Rectal smooth muscle tissue (tissue), 1 donor: Measurements from ENCODE around the gene PGP.

Source experiments
- H3K27ac ChIP-seq: one replicate; pipeline ENCODE4 v1.7.0; 2013; ENCODE audit warnings: low read depth, low read length, inconsistent platforms
- H3K27me3 ChIP-seq: one replicate; pipeline ENCODE4 v1.7.0; 2013; ENCODE audit warnings: low read length; ENCODE audit not compliant: control insufficient read depth, insufficient read depth
- H3K36me3 ChIP-seq: one replicate; pipeline ENCODE4 v1.7.0; 2013; ENCODE audit warnings: low read length; ENCODE audit not compliant: control insufficient read depth, insufficient read depth
- H3K4me1 ChIP-seq: one replicate; pipeline ENCODE4 v1.7.0; 2013; ENCODE audit warnings: low read length; ENCODE audit not compliant: control insufficient read depth, insufficient read depth
- H3K4me3 ChIP-seq: one replicate; pipeline ENCODE4 v1.7.0; 2013; ENCODE audit warnings: low read length
- H3K9ac ChIP-seq: one replicate; pipeline ENCODE4 v1.7.0; 2013; ENCODE audit warnings: low read length

Gene PGP

DNA sequence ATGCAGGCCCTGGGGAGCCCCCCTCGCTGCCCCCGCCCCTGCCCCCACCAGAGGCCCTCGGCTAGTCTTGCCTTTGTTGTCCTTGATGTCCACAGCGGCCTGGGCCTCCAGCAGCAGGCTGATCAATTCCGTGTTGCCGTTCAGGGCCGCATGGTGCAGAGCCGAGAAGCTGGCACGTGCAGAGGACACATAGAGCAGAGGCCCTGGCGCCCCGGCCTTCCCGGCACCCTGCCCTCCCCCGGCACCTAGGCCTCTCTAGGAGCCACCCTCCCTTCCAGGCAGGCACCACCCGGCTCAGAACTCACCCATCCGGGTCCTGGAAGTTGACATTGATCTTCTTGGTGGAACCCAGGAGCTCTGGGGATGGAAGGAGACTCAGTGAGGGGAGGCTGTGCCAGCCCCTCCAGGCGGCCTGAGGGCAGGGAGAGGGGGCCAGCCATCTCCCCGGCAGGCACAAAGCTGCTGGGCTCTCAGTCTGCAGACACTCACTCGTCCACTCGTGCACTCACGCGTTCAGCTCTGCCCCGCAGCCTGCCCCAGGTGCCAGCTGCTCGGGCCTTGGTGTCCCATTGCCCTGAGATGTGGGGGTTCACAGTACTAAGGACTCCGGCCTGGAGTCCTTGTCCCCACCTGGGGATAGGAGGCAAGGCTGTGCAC is 24.5 kb downstream of the PGP start:
- H3K27me3 ChIP-seq: peaks cover 16% of the 10 kb centered on the region
- H3K27ac ChIP-seq: no peak overlapping the region
- H3K4me1 ChIP-seq: no peaks in the 10 kb centered on the region

DNA sequence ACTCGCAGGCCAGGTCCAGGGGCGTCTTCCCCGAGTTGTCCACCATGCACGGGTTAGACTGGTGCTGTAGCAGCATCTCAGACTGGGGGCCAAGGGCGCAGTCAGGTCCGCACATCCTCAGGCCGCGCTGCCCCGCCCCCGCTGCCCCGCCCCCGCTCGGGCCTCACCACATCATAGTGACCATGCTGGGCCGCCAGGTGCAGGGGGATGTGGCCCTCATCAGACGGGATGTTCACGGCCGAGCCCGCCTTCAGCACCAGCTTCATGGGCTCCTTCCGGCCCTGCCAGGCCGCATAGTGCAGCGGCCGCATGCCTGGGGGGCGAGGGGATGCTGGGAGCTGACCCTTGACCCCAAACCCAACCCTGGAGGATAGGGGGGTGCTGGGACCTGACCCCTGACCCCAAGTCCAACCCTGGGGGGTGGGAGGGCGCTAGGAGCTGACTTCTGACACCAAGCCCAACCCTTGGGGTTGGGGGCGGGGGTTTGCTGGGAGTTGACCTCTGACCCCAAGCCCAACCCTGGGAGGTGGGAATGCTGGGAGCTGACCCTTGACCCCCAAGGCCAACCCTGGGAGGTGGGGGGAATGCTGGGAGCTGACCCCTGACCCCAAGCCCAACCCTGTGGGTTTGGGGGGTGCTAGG is 25.3 kb downstream of the PGP start:
- Histone ChIP-seq H3K27me3 (peaks cover 9% of the 10 kb centered on the region), H3K36me3 (no peaks in the 10 kb centered on the region), H3K4me1 (no peaks in the 10 kb centered on the region), H3K27ac (no peak overlapping the region), H3K9ac (no peak overlapping the region), H3K4me3 (no peak overlapping the region)

More for the DNA sequence above, 24.5 kb downstream of the PGP start:
- Histone ChIP-seq H3K9ac (no peak overlapping the region), H3K36me3 (no peaks in the 10 kb centered on the region), H3K4me3 (no peak overlapping the region)

DNA sequence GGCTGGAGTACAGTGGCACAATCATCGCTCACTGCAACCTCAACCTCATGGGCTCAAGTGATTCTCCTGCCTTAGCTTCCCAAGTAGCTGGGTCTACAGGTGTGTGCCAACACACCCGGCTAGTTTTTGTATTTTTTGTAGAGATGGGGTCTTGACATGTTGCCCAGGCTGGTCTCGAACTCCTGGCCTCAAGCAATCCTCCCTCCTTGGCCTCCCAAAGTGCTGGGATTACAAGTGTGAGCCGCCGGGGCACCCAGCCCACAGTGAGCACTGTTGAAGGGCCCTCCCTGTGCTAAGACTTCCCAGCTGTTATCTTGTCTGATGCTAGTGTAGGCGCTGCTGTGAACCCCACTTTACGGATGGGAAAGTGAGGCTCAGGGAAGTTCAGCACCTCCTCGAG is 26.2 kb downstream of the PGP start:
- H3K9ac ChIP-seq: no peak overlapping the region

DNA sequence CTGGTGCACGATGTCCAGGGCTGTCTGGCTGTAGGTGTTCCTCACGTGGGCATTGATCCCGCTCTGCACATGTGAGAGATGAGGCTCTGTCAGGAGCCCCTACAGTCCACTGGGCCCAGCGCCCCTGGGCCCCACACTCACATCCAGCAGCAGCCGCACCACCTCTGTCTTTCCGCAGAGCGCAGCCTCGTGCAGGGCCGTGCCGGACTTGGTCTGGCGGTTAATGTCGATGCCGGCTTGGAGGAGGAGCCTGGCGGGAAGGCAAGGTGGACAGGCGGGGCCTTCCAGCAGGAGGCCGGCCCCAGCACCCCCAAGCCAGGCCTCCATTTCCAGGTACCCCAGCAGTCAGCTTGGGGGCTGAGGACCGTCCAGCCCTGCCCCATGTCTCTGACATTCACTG is 27.4 kb downstream of the PGP start:
- Histone ChIP-seq H3K27ac (no peak overlapping the region), H3K4me1 (no peaks in the 10 kb centered on the region), H3K36me3 (no peaks in the 10 kb centered on the region), H3K9ac (no peak overlapping the region), H3K27me3 (no peaks in the 10 kb centered on the region), H3K4me3 (no peak overlapping the region)

More for the DNA sequence above, 26.2 kb downstream of the PGP start:
- Histone ChIP-seq H3K4me1 (no peaks in the 10 kb centered on the region), H3K4me3 (no peak overlapping the region), H3K36me3 (no peaks in the 10 kb centered on the region), H3K27me3 (peaks cover 1% of the 10 kb centered on the region), H3K27ac (no peak overlapping the region)

DNA sequence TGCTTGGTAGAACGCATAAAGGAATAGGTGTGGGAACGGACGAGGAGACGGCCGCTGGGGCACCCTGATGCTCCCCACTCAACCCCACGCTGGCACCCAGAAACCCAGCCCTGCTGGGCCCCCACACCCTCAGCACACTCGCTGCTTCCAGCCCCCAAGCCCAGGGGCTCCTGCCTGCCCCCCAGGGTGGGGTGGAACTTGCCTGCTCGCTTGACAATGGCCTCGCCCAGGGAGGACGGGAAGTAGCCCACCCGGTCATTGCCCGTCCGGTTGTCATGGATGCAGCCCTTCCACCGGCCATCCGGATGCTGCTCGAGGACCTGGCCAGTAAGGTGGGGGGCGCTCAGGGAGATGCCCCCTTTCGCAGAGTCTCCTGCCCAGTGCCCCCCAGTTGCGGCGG is 28.1 kb downstream of the PGP start:
- Histone ChIP-seq H3K9ac (no peak overlapping the region), H3K27ac (no peak overlapping the region)

DNA sequence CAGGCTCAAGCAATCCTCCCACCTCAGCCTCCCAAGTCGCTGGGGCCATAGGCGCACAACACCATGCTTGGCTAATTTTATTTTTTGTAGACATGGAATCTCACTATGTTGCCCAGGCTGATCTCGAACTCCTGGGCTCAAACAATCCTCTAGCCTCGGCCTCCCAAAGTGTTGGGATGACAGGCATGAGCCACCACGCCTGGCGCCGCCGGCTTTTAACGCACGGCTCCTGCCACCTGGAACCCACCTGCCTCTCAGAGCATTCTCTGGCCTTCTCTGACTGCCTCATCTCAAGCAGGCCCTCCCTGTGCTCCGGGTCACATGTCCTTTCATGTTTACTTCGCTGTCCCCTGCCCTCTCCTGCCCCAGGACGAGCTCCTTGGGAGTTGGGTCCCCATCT is 28.6 kb downstream of the PGP start:
- Histone ChIP-seq H3K4me1 (no peaks in the 10 kb centered on the region), H3K9ac (no peak overlapping the region), H3K27ac (no peak overlapping the region), H3K27me3 (no peaks in the 10 kb centered on the region), H3K4me3 (no peak overlapping the region), H3K36me3 (no peaks in the 10 kb centered on the region)

More for the DNA sequence above, 28.1 kb downstream of the PGP start:
- H3K27me3 ChIP-seq: no peaks in the 10 kb centered on the region
- no peak overlapping the region for H3K4me3 ChIP-seq
- H3K36me3 ChIP-seq: no peaks in the 10 kb centered on the region
- H3K4me1 ChIP-seq: no peaks in the 10 kb centered on the region

DNA sequence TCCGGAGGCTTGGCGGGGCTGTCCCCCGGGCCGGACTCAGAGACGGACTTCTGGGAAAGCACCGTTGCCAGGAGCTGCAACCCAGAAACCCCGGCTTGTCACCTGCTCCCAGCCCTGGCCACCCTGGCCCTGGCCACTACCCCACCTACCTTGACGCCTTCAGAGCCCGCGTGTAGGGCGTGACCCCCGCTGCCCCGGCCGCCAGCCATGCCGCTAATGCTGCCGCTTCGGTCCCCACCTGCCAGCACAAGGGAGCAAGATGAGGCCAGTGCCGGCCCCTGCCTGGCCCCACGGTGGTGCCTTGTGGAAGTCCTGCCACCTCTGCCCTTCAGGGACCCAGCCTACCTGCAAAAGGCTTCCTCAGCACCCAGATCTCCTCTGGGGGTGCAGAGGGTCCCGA is 29.7 kb downstream of the PGP start:
- no peak overlapping the region for H3K4me3 ChIP-seq
- H3K27ac ChIP-seq: no peak overlapping the region
- H3K4me1 ChIP-seq: no peaks in the 10 kb centered on the region
- H3K9ac ChIP-seq: no peak overlapping the region
- no peaks in the 10 kb centered on the region for H3K36me3 ChIP-seq
- no peaks in the 10 kb centered on the region for H3K27me3 ChIP-seq

DNA sequence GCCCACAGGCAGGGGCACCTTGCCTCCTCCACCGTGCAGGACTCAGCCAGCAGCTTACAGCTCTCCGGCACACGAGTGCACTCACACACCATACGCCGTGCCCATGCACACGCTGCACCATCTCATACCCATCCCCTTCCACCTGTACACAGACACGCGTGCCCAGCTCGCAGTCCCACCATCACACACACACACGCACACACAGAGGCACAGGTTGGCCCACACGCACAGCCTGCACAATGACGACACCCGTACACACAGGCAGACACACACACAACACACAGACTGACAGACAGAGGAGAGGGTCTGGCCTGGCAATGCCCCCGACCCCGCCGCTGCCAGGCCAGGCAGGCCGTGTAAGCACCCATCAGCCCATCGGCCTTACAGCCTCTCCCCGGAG is 30.3 kb downstream of the PGP start:
- Histone ChIP-seq H3K27ac (no peak overlapping the region), H3K4me1 (no peaks in the 10 kb centered on the region), H3K27me3 (no peaks in the 10 kb centered on the region), H3K9ac (no peak overlapping the region), H3K4me3 (no peak overlapping the region), H3K36me3 (no peaks in the 10 kb centered on the region)

DNA sequence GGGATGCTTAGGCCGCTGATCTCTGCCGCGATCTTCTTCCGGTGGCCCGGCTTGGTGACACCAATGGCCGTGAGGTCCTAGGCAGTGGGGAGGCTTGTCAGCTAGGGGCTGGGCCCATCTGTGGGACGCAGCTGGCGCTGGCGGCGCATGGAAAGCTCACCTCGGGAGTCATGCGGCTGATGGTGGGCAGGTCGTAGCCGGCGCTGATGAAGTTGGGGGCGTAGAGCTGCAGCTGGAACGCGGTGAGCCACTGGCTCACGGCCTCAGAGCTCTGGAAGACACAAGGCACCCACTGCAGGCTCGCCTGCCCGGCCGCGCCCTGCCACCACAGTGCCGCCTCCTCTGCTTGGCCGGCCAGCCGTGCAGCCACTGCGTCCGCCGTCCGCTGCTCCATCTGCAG is 31.0 kb downstream of the PGP start:
- no peak overlapping the region for H3K4me3 ChIP-seq
- no peak overlapping the region for H3K9ac ChIP-seq
- no peaks in the 10 kb centered on the region for H3K4me1 ChIP-seq
- no peak overlapping the region for H3K27ac ChIP-seq
- H3K36me3 ChIP-seq: no peaks in the 10 kb centered on the region
- H3K27me3 ChIP-seq: no peaks in the 10 kb centered on the region

DNA sequence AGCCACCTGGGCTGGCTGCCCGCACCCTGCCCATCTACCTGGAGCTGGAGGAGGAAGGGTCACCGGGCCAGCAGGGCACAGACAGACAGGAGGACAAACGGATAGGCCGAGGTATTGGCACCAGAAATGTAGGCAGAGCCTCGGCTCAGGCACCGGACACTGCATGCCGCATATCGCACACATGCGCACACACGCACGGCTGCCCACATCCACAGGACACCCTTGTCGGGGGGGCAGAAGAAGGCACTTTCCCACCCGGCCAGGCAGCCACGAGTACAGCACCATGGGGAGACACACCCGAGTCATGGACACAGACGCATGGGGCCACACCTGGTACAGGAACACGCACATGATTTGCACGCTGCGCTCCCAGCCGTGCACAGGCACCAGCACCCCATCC is 32.7 kb downstream of the PGP start:
- no peaks in the 10 kb centered on the region for H3K27me3 ChIP-seq
- no peaks in the 10 kb centered on the region for H3K4me1 ChIP-seq
- peaks cover 6% of the 10 kb centered on the region for H3K36me3 ChIP-seq
- H3K4me3 ChIP-seq: no peak overlapping the region
- no peak overlapping the region for H3K9ac ChIP-seq
- no peak overlapping the region for H3K27ac ChIP-seq

DNA sequence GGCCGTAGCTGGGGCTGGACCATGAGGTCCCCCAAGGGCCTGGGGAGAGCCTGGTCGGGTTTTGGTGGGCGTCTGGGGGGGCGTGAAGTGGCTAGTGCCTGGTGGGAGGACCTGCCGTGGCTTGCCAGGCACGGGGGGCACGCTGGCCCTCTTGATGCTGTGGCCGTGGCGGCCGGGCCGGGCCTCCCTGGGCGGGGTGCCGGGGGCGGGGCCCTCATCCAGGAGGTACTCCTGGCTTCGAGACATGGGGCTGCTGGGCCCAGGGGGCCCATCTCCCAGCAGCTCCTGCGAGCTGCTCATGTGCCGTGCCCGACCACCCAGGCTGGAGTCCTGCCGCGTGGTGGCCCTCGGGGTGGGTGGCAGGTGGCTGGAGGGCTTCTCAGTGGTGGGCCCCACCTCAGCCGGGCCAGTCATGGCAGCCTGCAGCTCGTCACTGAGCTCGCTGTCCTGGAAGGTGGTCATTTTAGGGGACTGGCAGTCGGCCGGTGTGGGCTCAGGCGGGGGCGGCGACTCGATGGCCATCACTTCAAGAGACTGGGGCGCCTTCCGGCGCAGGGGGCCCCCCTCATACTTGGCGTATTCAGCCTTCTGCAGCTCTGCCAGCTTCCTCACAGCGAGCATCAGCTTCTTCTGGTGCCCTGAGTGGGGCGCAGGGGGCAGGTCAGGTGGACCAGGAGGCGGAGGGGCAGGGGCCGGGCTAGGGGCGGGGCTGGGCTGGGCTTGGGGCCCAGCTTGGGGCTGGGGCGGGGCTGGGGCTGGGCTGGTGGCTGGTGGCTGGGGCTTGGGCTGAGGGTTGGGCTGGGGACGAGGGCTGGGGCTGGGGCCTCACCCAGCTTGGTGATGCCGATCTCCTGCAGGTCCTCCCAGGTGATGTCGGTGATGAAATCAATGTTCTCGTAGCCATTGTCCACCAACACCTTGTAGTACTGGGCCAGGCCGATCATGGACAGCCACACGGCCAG is 33.4 kb downstream of the PGP start:
- H3K36me3 ChIP-seq: peaks cover 11% of the 10 kb centered on the region
- H3K4me3 ChIP-seq: no peak overlapping the region
- H3K27me3 ChIP-seq: no peaks in the 10 kb centered on the region
- no peak overlapping the region for H3K9ac ChIP-seq
- no peaks in the 10 kb centered on the region for H3K4me1 ChIP-seq
- no peak overlapping the region for H3K27ac ChIP-seq

DNA sequence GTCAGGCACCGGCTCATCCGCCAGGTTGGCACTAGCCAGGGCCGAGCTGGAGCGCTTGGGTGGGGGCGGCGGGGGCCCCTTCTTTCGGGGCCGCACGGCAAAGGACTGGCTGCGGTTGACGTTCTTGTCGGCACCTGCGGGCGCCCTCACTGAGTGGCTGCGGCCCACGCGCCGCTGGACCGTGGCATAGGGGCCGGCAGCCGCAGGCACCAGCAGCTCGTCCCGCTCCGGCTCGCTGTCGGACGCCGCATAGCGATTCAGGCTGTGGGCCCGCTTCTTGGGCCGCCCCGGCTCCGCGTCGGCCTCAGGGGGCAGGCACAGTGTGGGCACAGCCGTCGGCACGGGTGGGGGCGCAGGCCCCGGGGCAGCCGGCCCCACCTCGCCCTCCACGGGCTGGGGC is 34.2 kb downstream of the PGP start:
- Histone ChIP-seq H3K9ac (no peak overlapping the region), H3K4me3 (no peak overlapping the region), H3K4me1 (no peaks in the 10 kb centered on the region), H3K36me3 (peaks cover 18% of the 10 kb centered on the region), H3K27me3 (no peaks in the 10 kb centered on the region), H3K27ac (no peak overlapping the region)
